Gastroesophageal sphincter (tissue), 4 donors: ENCODE data around the gene CYB561. TPM values are rescaled to one million over a fixed set of nuclear protein-coding genes. Genes with fewer than 3 reads are reported as not detected.

Experiments
- ATAC-seq: fragments of 150-250 bp; one replicate; pipeline ENCODE4 v1.9.1; 2016; ENCODE audit warnings: mild to moderate bottlenecking, moderate library complexity
- H3K27ac ChIP-seq, 4 donors: fragments of 200-600 bp; sonication (generic) in 3 of 4; 1 replicate in 3 of 4; 2 replicates in 1 of 4; pipeline ENCODE4 v1.5.1; 2016 to 2019
- H3K27me3 ChIP-seq: fragments of 200-600 bp; sonication (generic); one replicate; pipeline ENCODE4 v1.5.1; 2019
- H3K36me3 ChIP-seq, 2 donors: fragments of 200-600 bp; sonication (generic); one replicate each; pipeline ENCODE4 v1.5.1; 2019; ENCODE audit warnings: control low read depth in 1 of 2
- H3K4me1 ChIP-seq, 3 donors: fragments of 200-600 bp; sonication (generic); 1 replicate in 2 of 3; 2 replicates in 1 of 3; pipeline ENCODE4 v1.5.1; 2016 to 2019; ENCODE audit warnings: control low read depth in 2 of 3
- H3K4me3 ChIP-seq, 2 donors: fragments of 200-600 bp; sonication (generic); one replicate each; pipeline ENCODE4 v1.5.1; 2019; ENCODE audit warnings: mild to moderate bottlenecking in 1 of 2, moderate library complexity in 1 of 2
- H3K9me3 ChIP-seq, 3 donors: fragments of 200-600 bp; sonication (generic); one replicate each; pipeline ENCODE4 v1.5.1; 2017 to 2019; ENCODE audit warnings: control low read depth in 2 of 3
- EP300 ChIP-seq: sonication (generic); formaldehyde crosslinking; IDR thresholded peaks from one replicate; pipeline ENCODE4 v1.6.1; 2017; ENCODE audit warnings: antibody characterized with exemption, mild to moderate bottlenecking
- POLR2A ChIP-seq, 2 donors: fragments of 450-650 bp; IDR thresholded peaks; one replicate each; pipeline ENCODE4 v1.6.1; 2017; ENCODE audit warnings: antibody characterized with exemption in 2 of 2, mild to moderate bottlenecking in 2 of 2, moderate library complexity in 1 of 2
- POLR2AphosphoS5 ChIP-seq: sonication (generic); formaldehyde crosslinking; IDR thresholded peaks from one replicate; pipeline ENCODE4 v1.6.1; 2017; ENCODE audit warnings: antibody characterized with exemption
- WGBS, 2 donors: methylation state at CpG; one replicate each; pipeline ENCODE4 v1.1.5; 2018; ENCODE audit warnings: low coverage in 1 of 2; 5-methylcytosine and 5-hydroxymethylcytosine counted together
- total RNA-seq, 4 donors: library from RNA; depleted of rRNA; stranded (reverse); fragments of >200 nt; gene quantifications; one replicate each; pipeline ENCODE4 v1.1.0, GENCODE V29; 2016
- TF ChIP-seq, protein P1 (sequence below), 4 experiments: fragments of 200-600 bp in 2 of 4; fragments of 450-650 bp in 2 of 4; sonication (generic) in 1 of 4; IDR thresholded peaks; one replicate each; pipeline ENCODE4 v1.5.1; 2017 to 2019; ENCODE audit warnings: antibody characterized with exemption in 4 of 4, mild to moderate bottlenecking in 2 of 4, moderate library complexity in 2 of 4

The CYB561 gene
- total RNA-seq, 4 donors from 2014 or later = 7.9 to 17.7 (median 15.0) TPM

DNA sequence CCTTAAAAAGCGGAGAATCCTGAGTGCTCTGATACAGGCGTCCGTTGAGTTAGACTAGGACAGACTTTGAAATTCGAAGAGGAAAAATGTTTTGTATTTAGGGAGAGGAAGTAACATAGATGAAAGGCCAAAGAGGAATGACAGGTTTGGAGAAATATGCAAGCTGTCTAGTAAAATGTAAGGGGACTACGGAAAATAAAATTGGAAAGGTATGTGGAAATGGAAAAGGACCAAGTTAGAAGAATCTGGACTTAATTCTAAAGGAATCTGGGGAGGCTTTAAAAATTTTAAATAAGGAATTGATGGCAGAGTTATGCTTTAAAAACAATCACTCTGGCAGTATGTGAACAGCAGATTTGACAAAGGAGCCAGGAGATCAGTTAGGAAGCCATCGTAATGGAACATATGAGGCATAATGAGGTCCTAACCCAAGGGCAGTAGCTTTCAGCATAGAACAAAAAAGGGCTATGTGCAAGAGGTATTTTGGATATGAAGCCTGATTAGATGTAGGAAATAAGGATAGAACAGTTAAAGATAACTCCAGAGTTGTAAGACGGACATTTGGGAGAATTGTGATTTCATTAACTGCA, 38.3 kb downstream of the CYB561 start:
- ATAC-seq = no peak
- Histone ChIP-seq H3K9me3 (no peaks in the 10 kb centered on the region), H3K27me3 (no peaks in the 10 kb centered on the region), H3K4me3 (no peak overlapping the region), H3K36me3 (peaks cover 0 to 24% of the 10 kb centered on the region in 2 donors), H3K4me1 (peaks cover 0 to 28% (median 0%) of the 10 kb centered on the region in 3 donors), H3K27ac (no peak overlapping the region)
- 75 to 78% methylated on average over 6 of the region's 7 CpGs for WGBS, 2 donors
- TF ChIP-seq EP300 (no peak), POLR2A (IDR thresholded peaks at IDR 0.05) (no peak), POLR2AphosphoS5 (no peak)
- TF ChIP-seq, protein P1, sequence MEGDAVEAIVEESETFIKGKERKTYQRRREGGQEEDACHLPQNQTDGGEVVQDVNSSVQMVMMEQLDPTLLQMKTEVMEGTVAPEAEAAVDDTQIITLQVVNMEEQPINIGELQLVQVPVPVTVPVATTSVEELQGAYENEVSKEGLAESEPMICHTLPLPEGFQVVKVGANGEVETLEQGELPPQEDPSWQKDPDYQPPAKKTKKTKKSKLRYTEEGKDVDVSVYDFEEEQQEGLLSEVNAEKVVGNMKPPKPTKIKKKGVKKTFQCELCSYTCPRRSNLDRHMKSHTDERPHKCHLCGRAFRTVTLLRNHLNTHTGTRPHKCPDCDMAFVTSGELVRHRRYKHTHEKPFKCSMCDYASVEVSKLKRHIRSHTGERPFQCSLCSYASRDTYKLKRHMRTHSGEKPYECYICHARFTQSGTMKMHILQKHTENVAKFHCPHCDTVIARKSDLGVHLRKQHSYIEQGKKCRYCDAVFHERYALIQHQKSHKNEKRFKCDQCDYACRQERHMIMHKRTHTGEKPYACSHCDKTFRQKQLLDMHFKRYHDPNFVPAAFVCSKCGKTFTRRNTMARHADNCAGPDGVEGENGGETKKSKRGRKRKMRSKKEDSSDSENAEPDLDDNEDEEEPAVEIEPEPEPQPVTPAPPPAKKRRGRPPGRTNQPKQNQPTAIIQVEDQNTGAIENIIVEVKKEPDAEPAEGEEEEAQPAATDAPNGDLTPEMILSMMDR (IDR thresholded peaks at IDR 0.05) = no peak

DNA sequence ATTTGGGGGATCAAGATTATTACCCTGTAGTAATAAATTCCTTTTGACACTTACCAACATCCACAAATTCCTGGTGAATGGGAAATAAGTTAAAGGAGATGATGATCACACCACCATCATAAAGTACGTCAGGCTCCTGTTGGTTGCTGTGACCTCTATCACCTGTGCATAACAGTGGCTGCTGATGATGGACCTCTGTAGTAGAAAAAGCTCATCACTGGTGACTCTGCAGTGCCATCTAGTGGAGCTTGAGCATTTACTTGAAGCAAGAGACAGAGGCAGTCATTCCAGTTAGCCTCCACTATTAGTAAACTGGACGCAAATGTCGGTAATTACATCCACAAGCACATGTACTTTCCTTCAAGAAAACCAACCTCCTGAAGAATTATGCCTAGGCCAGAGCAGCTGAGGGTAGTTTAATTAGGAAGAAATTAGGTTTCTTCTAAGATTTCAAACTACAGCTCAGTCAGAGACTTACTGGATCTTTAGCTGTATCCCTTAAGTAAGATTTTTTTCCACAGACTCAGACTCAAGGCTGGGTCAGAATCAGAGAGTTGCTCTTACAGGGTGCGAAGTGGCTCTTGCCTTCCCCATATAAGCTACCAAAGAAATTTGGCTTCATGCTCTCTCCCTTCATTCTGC, 39.3 kb downstream of the CYB561 start:
- Histone ChIP-seq H3K27ac (peak overlapping the region in 1 of 4 donors; percentile 7), H3K4me3 (no peak overlapping the region), H3K4me1 (peaks cover 0 to 29% (median 0%) of the 10 kb centered on the region in 3 donors), H3K9me3 (no peaks in the 10 kb centered on the region), H3K36me3 (peaks cover 0 to 14% of the 10 kb centered on the region in 2 donors), H3K27me3 (no peaks in the 10 kb centered on the region)
- TF ChIP-seq, protein P1 (IDR thresholded peaks at IDR 0.05) = peak; percentile 78 to 95 (median 84)
- TF ChIP-seq POLR2AphosphoS5 (no peak), POLR2A (IDR thresholded peaks at IDR 0.05) (no peak), EP300 (no peak)
- ATAC-seq = peak; percentile 69
- WGBS, 2 donors = 22 to 50% methylated on average over 2 to 4 of the region's 4 CpGs

DNA sequence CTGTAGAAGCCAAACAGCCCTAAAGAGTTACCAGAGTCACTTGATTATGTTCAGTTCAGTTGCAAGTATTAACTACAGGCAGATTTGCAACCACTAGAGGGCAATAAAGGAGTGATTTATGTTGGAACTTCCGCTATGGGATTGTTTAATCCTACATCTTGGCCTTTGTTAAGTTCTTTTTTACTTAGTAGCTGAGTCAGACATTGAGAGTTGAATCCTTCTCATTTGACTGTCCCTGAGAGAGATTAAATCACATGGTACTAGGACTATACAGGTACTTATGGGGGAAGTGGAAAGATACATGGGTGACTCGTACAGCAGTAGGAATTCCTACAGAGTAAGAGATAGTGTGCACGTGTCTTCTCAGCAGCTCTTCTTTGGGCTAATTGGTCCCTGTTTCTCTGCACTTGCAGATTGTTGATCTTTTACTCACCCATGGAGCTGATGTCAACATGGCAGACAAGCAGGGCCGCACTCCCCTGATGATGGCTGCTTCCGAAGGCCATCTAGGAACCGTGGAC, 40.3 kb downstream of the CYB561 start:
- Histone ChIP-seq H3K36me3 (peaks cover 0 to 8% of the 10 kb centered on the region in 2 donors), H3K4me3 (no peak overlapping the region), H3K27ac (no peak overlapping the region), H3K4me1 (peaks cover 0 to 29% (median 0%) of the 10 kb centered on the region in 3 donors), H3K27me3 (no peaks in the 10 kb centered on the region), H3K9me3 (no peaks in the 10 kb centered on the region)
- no peak for ATAC-seq
- 78 to 81% methylated on average over 3 to 6 of the region's 6 CpGs for WGBS, 2 donors
- TF ChIP-seq EP300 = no peak
- no peak for TF ChIP-seq POLR2AphosphoS5
- TF ChIP-seq POLR2A (IDR thresholded peaks at IDR 0.05) = no peak
- TF ChIP-seq, protein P1 (IDR thresholded peaks at IDR 0.05) = peak; percentile 44 to 65 (median 52)

DNA sequence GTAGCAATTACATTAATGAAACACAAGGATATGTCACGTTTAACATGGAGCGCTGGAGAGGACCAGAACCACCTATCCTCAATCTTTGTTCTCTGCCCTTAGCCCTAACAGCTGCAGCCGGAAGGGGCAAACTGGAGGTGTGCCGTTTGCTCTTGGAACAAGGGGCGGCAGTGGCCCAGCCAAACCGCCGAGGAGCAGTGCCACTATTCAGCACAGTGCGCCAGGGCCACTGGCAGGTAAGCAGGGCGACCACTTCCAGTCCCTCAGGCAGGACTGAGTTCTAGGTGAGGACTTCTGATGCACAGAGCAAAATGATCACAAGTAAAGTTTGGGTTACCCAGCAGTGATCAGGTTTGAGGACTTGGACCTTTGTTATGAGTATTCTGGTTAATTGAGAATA, 41.1 kb downstream of the CYB561 start:
- no peak for ATAC-seq
- 88% methylated on average over 2 of the region's 9 CpGs; no CpG with 5 or more reads in 1 of the 2 donors for WGBS, 2 donors
- no peaks in the 10 kb centered on the region for H3K27me3 ChIP-seq
- no peak for TF ChIP-seq POLR2AphosphoS5
- no peak for TF ChIP-seq EP300
- no peak for TF ChIP-seq POLR2A (IDR thresholded peaks at IDR 0.05)
- TF ChIP-seq, protein P1 (IDR thresholded peaks at IDR 0.05) = no peak
- no peak overlapping the region for H3K27ac ChIP-seq
- no peak overlapping the region for H3K4me3 ChIP-seq
- peaks cover 0 to 30% (median under 1%) of the 10 kb centered on the region in 3 donors for H3K4me1 ChIP-seq
- no peaks in the 10 kb centered on the region for H3K9me3 ChIP-seq
- peaks cover 0 to 8% of the 10 kb centered on the region in 2 donors for H3K36me3 ChIP-seq
